Heart left ventricle (tissue), 13 donors: ENCODE data around the gene CAGE1.

Experiments
- CTCF ChIP-seq, 12 donors: fragments of 200-600 bp; sonication (generic) in 4 of 12; IDR thresholded peaks; one replicate each; pipeline versions ENCODE4 v1.5.0 to v1.8.0; 2018 to 2022; ENCODE audit warnings: antibody characterized with exemption in 12 of 12, mild to moderate bottlenecking in 5 of 12
- POLR2A ChIP-seq, 2 donors: fragments of 450-650 bp; IDR thresholded peaks; one replicate each; pipeline ENCODE4 v1.6.1; 2017; ENCODE audit warnings: antibody characterized with exemption in 2 of 2, mild to moderate bottlenecking in 2 of 2, moderate library complexity in 2 of 2
- donor health status: ischemic (EF 13 %, LVEDD 7.1; RV severe dilation, severe dysfunction).
- donor health status: DM: no; HTN: yes; CAD: no.
- donor health status: DM: no; HTN: no; CAD: no.
- donor health status: ischemic (EF 25% LVEDD 6.9; RV normal size, moderate dysfunction).
- donor health status: ischemic (EF 25% LVEDD 5.7; RV mildly dilated, moderate dysfunction).
- donor health status: ischemic (EF 35%, LVEDD 5.7; RV mildly dilated, moderate dysfunction).
- donor health status: nonischemic (EF 11% LVEDD 7.7; RV severe dilation, severe dysfunction).
- donor health status: DM: yes; HTN: yes; CAD: no.
- donor health status: PGD.
- donor health status: ischemic (EF 29% LVEDD 5.4; RV normal size, mild dysfunction).
- donor health status: nonischemic (EF 23%, LVEDD 6.1; RV moderate dilation, normal function).

- TF ChIP-seq POLR2A (IDR thresholded peaks at IDR 0.05) (no peak), CTCF (IDR thresholded peaks at IDR 0.05) (no peak)
Observed at GRCh38 chr6:7298113-7298512, 91.4 kb downstream of the CAGE1 start.
